ENCODE results near the gene AKAP4.

AKAP4 gene, protein sequence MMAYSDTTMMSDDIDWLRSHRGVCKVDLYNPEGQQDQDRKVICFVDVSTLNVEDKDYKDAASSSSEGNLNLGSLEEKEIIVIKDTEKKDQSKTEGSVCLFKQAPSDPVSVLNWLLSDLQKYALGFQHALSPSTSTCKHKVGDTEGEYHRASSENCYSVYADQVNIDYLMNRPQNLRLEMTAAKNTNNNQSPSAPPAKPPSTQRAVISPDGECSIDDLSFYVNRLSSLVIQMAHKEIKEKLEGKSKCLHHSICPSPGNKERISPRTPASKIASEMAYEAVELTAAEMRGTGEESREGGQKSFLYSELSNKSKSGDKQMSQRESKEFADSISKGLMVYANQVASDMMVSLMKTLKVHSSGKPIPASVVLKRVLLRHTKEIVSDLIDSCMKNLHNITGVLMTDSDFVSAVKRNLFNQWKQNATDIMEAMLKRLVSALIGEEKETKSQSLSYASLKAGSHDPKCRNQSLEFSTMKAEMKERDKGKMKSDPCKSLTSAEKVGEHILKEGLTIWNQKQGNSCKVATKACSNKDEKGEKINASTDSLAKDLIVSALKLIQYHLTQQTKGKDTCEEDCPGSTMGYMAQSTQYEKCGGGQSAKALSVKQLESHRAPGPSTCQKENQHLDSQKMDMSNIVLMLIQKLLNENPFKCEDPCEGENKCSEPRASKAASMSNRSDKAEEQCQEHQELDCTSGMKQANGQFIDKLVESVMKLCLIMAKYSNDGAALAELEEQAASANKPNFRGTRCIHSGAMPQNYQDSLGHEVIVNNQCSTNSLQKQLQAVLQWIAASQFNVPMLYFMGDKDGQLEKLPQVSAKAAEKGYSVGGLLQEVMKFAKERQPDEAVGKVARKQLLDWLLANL

GRCh38 chrX:50200907-50201306, at the start of gene AKAP4:
AKAP4 (minus strand) TSS chrX:50201007; CDS start chrX:50200889, 118 bp downstream.
- DNase-seq, result no peak

DNA sequence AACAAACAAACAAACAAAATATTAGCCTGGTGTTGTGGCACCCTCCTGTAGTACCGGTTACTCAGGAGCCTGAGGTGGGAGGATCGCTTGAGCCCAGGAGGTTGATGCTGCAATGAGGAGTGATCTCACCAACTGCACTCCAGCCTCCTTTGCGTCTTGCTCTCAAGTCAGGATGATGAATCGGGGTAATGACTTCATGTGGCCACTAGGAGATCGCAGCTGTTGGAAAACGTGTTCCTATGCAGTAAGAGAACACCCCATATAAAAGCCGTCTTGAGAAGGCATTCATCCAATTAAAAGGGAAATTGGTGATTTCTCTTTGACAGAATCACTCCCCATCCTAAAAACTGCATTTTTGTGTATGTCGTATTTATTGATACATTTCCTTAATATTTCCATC, 10.7 kb upstream of the AKAP4 start:
- DNase-seq, result peak; percentile 7

- no peak for DNase-seq
Measured at GRCh38 chrX:50206753-50207152, 5.9 kb upstream of the AKAP4 start.

DNA sequence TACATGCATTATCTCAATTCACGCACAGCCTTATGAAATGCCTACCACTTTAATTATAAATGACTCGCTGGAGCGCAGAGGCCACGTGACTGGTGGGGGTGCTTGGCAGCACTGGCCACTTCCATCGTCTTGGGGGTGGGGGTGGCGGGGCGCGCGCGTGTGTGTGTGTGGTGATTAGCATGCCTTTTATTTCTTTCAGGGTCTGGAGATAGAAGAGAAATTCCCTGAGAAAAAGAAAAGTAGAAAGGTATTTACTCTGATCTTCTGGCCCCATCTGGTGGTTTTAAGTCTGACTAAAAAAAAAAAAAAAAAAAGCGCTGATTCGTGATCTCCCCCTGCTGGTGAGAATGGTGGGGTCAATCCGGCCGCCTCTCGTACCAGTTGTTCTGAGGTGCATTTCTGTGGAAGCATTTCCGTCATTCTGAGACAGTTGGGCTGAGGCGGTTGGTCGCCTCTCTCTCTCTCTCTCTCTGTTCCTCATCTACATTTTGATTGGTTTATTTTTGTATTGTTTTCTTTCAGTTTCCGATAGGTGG, 3.6 kb upstream of the AKAP4 start, which contains the start of gene CCNB3:
CCNB3 (plus strand) TSS at position 402 of the 536 bp plus-strand sequence. CDS start 80,399 bp downstream, outside the sequence.
- DNase-seq, result peak; percentile 70

DNA sequence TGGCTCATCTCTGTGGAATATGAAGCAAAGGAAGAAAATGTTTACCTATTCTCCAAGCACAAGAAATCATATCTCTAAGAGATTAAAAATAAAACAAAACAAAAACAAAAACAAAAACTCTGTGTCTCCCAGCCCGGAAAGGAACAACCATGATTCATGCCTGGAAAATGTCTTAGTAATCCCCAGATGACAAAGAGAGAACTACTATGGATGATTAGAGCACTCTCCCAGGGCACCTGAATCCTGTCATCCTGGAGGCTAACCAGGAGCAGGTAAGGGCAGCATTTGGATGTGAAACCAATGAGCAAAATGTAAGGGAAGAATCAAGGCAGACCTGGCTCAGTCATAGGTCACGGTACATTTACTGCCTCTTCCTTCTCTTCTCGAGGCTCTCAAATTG, 1.7 kb upstream of the AKAP4 start:
- DNase-seq, result no peak

GRCh38 chrX:50198348-50198747, 2.5 kb downstream of the AKAP4 start:
- no peak for DNase-seq

DNA sequence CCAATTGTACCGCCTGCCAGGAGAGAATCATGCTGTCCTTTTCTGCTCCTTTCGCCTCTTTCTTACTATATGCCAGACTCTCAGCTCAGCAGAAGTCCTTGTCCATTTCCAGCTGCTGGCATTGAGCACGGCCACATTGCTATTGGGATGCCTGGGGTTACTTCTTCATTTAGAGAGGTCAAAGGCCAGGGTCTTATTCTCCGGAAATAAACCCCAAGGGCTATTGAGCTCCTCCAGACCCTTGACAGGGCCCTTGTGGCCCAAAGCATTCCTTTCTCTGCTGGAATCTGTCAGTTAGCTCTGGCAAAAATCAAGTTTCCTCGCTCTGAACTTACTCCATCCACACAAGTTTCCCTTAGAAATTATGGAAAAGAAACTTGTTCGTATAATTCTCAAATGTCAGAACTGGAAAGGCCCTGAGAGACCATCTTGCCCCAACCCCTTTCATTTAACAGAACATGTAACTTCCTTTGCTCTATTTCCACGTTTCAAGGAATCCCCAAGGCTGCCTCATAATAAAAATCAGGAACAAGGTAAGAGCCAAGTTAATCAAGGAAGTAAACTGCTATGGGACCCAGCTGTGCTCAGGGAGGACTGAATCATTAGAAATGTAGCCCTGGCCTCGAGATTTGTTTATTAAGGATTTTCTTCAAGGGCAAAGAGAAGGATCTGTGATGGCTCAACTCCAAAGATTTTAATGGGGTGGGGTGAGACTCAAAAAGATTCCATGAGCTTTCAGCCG, 11.8 kb downstream of the AKAP4 start:
- no peak for DNase-seq

- no peak for DNase-seq
Measured at GRCh38 chrX:50183891-50184290, 16.9 kb downstream of the AKAP4 start.

GRCh38 chrX:50180073-50180940, 20.5 kb downstream of the AKAP4 start:
- DNase-seq, result no peak

DNA sequence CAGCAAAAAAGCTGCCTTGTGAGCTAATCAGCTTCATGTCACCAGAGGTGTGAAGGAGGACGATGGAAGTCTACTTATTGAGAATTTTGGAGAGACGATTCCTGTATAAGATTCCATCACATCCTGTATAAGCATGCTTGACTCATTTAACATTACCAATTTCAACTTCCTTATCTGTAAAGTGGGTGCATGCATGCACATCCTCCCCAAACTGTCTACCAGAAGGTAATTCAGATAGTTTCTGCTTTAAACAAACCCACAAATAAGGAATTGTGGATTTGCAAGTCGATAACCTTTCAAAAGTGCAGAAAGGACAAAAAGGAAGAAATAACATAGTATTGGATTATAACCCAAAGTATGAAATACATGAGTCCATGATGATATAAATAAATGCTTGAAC, 31.1 kb downstream of the AKAP4 start:
- no peak for DNase-seq

DNA sequence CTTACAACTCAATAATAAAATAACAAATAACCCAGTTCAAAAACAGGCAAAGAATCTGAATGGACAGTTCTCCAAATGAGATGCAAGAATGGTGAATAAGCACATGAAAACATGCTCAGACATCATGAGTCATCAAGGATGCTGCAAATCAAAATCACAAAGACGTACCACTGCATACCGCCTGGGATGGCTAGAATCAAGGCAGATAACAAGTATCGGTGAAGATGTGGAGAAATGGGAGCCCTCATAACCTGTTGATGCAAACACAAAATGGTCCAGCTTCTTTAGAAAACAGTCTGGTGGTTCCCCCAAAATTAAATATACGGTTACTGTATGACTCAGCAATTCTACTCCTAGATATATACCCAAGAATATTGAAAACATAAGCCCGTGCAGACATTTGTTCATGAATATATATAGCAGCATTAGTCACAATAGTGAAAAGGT, 32.5 kb downstream of the AKAP4 start:
- no peak for DNase-seq

- no peak for DNase-seq
Measured at GRCh38 chrX:50167366-50167765, 33.4 kb downstream of the AKAP4 start.

- no peak for DNase-seq
Measured at GRCh38 chrX:50165727-50166126, 35.1 kb downstream of the AKAP4 start.

- DNase-seq, result no peak
Measured at GRCh38 chrX:50161127-50161526, 39.7 kb downstream of the AKAP4 start.

GRCh38 chrX:50158593-50158992, 42.2 kb downstream of the AKAP4 start:
- no peak for DNase-seq

- DNase-seq, result no peak
Measured at GRCh38 chrX:50157545-50158135, 43.2 kb downstream of the AKAP4 start.

DNA sequence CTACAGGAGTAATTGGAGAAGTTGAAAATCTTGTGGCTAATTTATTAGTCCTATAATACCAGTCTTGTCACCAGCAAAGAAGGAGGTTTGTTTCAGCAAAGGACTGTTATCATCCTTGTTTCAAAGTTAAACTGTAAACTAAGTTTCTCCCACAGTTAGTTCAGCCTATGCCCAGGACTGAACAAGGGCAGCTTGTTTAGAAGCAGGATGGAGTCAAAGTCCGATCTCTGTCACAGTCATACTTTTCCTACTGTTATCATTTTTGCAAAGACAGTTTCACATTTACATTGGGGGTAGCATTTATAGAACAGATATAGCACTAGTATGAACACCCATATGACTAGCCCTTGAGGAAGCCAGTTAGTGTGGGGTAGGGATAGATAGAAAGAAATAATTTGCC, 46.4 kb downstream of the AKAP4 start:
- no peak for DNase-seq

DNA sequence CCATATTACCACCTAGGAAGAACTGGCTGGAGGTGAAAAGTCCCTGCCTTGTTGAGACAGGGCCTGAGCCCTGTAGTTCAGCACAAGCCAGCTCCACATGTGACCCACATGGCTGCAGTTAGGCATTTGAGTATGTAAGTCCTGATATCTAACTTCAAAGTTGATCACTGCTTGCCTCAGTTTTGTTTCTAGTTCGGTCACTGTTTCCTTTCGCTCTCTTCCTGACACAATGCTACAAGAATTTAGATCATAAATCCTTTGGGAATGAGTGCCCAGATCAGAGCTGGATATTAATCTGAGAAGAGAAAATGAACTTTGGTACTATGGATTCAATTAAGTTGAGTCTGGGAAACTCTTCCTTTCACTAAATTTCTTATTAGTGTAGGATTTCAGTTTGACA, 48.4 kb downstream of the AKAP4 start:
- no peak for DNase-seq

- DNase-seq, result no peak
Measured at GRCh38 chrX:50147972-50148371, 52.8 kb downstream of the AKAP4 start.

All from RPMI8226 (cell line).